NCI-H446 treated with DMSO at 0.1 percent for 48 hours (cell line): ENCODE measurements around the gene MAPKAP1.

Experiments
- DNase-seq: peaks from one replicate; lab custom pipeline; 2025; lab: John Stamatoyannopoulos, UW

The MAPKAP1 gene

DNA sequence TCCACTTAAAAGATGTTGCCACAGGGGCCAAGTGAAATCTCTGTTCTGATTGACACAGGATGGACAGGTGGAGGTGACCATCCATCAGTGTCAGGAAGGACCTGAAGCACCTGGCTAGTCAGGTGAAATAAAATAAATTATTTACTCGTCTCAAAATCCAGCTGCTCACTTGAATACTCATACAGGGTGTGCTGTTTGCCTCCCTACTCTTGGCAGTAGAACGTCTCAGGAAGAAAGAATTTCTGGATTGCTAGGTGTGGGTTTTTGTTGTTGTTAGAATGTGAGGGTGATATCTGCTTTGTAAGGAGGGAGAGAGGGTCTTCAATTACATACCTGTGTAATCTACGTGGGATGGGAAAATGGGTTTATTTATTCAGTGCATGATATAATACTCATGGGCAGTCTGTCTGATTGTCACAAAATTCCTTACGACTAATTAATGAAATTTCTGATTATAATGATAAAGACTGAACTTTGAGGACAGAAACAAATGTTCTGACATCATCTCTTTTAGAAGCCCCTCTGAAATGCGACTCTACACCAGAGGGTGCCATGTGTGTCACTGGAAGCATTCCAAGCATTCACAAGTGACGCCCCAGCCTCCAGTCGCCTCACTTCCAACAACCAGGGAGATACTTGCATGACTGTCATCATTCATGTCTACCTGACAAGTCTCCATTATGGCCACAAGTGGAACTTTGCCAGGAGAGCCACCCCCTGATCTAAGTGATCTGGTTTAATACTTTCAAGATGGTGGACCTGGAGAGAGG lies 227.0 kb downstream of the MAPKAP1 start:
- no peak for DNase-seq

DNA sequence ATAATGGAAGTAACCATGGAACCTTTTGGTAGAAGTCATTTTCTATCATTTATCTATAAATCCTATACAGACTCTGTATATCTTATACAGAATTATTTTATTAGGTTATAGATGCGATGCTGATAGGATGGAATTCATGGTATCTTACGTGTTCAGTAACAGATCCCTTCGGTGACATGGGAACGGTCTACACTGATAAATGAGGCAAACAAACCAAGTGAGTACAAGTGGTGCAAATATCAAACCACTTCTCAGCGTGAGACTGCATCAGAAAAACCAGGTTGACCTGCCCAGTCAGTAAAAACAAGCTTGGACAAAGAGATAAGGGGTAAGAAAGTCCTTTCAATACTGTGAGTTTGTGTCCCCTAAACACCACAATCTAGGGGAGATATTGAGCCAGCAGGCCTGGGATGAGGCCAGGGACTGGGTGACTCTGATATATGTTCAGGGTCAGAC lies 229.9 kb downstream of the MAPKAP1 start:
- DNase-seq: no peak

DNA sequence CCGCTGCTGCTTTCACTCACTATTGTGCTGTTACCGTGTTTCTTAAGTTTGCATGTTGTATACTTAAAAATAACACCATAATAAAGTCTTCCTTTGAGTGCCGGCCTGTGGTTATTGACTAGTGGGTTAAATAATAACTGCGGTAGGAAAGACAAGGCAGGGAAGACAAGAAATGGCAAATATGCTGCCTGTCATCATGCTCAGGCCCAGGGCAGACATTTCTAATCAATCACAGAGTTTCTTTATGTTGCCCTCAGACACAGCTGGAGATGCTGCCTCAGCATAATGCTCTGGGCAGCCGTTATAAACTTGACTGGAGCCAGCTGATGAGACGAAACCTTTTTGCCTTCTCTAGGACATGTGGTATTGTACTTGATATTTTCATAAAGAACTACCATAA lies 230.4 kb downstream of the MAPKAP1 start:
- DNase-seq: no peak

DNA sequence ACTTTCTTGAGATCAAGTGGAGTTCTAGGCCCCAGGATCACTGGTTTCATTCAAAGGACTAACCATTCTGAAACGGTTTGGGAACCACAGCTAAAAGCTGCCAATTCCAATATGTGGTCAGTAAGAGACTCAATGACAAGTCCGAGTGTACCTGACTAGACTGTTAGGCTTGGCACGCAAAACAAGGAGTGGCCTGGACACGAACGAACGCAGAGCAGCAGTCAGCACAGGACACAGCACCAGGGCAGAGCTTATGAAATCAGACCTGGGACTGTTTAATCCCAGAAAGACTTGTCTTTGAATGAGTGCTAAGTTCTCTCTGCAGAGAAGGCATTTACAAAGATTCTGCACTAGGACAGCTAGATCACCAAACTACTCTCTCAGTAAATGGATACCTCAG lies 231.6 kb downstream of the MAPKAP1 start:
- no peak for DNase-seq

DNA sequence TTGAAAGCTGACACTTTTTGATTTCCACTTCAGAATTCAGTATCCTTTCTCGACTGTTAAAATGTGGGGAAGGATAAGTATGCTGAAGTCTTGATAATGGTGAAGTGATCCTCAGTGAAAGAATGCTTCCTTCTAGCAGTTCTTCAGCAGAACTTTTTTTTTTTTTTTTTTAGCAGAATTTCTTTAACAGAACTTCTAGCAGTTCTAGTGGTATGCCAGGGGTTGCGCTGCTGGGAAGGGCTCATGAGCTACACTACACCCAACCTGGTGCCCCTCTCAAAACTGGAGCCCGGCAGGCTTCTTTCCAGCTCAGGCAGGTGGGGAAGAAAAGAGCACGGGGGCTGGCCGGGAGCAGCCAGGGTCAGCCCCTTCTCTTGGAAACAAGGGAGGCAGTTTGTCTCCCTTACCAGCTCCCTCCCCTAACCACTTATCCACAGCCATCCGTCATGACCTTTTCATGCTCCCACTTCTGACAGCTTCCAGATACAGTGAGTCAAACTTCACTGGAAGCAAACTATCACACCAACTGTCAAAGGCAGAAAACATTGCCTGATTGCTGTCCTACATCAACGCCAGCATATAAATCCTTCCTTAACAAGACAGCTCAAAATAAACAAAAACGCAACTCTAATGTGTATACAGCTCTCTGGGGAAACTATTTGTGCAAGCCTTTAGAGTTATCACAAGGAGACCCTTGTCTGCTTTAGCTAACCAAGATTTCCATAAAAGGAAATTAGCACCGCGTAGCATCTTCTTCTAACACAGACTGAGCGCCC lies 233.9 kb downstream of the MAPKAP1 start:
- DNase-seq: no peak

DNA sequence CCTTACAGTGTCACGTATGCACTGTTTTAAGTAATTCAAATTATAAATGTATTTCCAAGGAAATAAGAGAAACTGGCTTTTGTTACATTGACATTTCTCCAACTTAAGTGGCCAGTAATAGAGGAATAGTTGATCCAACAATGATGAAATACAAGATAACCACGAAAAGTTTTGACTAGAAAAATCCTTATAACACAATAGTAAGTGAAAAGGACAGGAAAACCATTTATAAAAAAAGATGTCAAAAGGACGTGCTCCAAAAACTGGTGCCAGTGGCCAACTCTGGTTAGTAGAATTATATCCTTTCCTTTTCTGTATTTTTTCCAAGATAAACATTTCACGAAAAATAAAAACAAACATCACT lies 234.5 kb downstream of the MAPKAP1 start:
- DNase-seq: no peak

DNA sequence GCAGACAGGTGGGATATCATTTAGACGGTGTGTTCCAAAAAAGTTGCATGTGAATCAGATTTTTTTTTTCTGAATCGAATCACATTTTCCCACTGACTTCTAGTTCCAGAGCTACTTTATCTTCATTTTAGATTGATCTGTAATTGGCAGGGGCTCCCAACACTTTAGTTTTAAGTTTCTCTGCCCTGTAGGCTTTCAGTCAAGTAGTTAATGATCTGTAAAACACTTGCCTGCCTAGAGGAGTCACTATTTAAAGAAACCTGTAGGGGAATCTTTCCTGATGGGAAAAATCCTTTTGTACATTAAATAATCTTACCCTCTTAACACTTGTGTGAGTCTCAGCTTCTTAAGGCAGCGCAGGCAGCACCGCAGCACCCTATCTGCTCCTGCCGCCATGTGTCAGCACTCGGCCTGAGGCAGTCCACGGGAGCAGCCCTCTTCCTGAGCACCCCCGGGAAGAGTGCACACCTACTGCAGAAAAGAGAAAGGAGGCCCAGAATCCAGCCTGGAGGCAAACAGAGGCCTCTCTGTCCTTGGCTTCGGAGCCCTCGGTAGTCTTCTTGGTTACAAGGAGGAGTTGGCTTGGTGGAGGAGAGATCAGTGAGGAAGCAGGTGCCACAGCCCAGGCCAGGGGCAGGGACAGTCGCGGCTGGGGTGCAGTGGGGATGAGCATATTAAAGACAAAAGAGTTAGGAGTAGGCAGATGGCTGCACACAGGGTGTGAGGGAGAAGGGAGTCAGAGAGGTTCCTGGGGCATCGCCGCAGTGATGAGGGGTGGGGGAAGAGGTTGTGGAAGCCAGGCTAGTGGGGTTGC lies 236.0 kb downstream of the MAPKAP1 start:
- DNase-seq: no peak

DNA sequence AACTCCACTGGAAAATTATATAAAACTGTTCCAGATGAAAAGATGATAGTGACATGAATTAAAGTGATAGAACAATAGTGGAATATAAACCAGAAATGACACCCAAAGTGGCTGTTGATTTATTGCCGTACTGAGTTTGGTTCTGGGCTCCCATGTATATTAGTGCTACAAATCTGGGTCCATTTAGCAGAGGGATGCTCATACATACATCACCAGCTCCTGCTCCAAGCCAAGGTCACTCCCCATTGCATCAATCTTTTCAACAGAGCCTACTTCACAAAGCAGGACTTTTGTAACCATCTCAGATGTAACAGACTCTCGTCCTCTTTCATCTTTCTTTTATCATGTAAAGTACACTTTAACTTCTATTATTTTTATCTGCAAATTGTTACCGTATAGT lies 236.8 kb downstream of the MAPKAP1 start:
- DNase-seq: no peak

DNA sequence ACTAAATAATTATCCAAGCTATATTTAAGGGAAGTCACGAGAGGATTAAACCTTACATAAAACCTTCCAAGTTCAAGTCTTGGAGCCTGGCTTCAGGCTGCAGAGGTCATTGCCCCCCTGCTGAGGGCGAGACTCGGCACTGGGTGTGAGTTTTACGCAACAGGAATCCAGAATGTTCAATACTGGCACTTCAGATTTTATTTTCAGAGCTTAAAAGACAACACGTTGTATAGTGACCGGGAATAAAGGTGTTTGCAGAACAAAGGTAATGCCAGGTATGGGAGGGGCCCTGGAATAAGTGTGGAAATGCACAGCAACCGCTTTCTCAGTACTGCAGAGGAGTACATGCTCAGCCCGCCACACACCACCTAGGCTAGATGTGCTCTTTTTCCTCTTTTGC lies 238.4 kb downstream of the MAPKAP1 start:
- DNase-seq: no peak

DNA sequence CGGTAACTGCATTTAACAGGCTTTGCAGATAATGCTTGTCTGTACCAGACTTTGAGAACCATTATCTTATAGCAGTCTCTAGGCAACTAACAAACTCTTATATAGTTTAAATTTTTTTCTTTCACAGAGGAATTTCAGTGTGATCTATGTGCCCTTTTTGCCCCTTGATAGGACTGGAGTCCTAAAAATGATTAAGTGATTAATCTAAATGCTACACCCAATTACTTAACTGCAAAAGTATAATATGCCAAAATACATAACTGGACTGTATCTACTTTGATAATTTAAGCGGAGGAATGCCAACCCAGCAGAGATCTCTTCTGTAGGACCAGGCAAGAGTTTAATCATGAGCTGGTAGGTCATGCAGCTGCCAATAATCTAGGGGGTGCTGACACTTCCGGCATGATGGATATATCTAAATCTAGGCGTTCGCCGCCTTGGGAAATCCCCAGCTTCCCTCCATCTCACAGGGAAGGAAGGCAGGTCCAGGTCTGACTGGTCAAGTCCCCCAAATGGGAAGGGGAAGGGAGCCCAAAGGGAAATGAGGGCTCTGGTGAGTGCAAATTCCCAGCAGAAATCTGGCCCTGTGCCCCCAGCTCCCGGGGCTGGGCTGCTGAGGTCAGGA lies 239.8 kb downstream of the MAPKAP1 start:
- DNase-seq: no peak

DNA sequence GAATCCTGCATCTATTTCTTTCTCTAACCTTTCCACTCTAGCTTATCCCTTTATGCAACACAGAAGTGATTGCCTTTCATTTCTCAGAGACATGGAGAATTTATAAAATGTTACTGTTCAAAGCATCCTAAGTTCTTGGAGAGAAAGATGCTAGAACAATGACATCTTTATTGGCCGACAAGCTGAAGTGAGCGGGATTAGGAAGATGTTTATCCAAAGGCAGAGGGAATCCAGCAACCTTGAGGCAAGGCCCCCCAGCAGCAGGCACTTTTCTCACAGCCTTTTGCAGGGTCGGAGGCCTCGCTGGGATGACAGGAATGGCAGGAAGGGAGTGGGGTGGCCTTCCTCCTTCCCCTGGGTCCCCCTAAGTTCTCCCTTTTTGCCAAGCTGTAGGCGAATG lies 240.6 kb downstream of the MAPKAP1 start:
- DNase-seq: no peak

DNA sequence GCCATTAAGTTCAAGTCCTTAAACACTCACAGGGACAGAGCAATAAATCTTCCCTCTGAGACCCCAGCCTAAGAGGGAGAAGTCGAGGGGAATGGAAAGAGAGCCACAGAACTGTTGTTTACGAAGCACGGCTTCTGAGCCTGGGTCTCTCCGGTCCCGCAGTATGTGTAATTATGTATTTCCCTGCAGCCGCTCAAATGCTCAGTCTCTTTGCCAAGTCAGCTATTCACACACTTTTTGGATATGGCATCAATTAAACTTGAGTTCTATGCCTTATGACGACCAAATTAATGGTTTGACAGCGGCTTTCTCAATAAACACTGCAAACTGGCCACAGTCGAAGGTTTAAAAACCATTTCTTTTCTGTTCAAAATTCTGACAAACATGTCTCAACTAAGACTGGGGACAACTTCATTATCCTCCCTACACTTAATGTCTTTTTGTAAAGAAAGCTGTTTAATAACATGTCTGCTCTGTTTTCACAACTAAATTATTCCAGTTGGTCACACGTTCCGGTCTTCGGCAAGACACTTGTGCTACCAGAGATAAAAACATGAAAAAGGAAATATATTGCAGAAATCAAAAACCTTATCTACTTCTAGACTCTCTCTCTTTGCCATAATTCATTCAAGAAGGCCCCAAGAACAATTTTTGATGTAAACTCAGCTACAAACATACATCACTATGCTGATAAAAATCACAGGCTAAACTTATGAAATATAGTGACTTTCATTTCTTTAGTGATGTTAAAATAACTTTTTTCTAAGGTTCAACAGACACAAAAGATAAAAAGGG lies 242.2 kb downstream of the MAPKAP1 start:
- no peak for DNase-seq

DNA sequence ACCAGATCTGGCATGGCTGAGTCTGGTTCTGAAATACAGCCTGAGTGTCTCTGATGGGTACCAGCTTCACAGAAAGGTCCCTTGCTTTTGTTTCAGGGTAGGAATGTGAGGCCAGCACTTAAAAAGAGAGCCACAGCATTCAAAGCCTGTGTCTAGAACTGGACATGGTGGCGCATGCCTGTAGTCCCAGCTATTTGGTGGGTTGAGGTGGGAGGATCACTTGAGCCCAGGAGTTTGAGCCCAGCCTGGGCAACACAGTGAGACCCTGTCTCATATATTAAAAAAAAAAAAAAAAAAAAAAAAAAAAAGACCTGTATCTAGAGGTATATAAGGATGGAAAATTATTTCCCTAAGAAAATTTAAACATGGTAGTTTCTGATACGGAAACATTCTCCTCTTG lies 243.1 kb downstream of the MAPKAP1 start:
- no peak for DNase-seq

DNA sequence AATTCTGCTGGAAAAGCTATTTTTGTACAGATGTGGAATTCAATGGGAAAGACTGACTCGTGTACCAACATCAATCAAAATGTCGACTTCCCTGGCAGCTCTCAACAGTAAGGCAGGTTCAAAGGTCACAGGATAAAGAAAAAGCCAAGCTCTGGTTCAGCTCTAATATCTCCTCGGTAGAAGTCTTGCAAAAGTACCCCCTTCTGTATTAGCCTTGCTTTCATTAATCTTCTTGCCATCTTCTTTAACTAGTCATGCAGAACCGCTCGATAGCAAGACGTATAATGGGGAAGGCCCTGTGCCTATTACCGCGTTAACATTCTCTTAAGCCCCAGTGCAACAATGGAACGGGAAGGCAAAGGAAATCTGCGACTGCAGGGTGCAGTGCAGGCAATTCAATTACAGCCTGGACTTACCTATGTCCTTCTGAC lies 244.1 kb downstream of the MAPKAP1 start:
- DNase-seq: no peak

DNA sequence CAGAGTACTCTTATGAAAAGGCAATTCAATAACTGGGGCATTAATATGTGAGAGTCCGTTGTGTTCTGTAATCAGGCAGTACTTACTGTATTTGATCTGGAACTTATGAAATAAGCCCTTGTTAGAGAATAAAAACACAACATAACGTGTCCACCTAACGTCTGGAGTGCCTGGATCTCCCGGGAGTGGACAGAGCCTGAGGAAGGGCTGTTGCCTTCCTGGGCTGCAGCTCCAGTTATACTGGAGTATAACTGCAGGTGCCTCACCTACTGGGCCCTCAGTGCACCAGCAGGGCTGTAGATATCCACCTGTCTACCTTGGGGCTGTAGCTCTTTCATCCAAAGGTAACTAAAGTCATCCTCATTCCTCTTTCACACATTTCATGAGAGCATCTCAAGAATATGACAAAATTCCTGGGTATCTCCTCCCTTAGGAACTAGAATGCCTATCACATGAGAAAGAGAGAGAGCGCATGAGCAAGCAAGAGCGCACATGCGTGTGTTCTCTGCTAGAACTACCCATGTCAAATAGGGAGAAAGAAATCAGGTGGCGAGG lies 245.3 kb downstream of the MAPKAP1 start:
- DNase-seq: no peak

DNA sequence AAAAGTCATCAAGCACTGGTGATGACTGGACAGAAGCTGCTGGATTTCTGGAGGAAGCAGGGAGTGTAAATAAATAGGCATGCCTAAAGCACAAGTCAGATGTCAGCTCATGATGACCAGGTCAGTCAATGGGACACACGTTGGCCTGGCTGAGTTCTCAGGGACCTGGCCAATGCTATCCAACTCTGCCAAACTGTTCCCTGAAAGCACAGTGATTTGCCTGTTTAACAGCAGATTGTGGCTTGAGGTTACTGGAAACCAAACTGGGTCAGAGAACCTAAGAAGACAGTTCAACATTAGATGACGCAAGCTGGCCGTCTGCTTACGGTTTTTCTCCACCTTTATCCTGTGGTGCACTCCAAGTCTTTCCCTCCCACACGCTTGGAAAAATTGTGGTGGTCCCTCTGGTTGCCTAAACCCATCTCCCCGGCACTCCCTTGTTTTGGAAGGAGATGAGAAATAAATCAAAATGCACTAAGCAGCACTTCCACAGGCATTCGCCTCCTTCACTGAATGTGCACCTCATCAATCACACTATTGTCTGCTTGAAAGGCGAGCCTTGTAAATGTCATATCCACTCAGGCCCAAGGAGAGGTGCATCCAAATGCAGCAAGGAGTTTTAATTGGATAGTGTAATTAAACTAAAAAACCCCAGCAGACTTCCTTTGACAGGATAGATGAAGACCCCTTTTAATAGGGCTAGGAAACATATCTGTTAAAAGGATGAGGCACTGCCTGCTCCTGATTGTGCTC lies 245.9 kb downstream of the MAPKAP1 start:
- DNase-seq: no peak

DNA sequence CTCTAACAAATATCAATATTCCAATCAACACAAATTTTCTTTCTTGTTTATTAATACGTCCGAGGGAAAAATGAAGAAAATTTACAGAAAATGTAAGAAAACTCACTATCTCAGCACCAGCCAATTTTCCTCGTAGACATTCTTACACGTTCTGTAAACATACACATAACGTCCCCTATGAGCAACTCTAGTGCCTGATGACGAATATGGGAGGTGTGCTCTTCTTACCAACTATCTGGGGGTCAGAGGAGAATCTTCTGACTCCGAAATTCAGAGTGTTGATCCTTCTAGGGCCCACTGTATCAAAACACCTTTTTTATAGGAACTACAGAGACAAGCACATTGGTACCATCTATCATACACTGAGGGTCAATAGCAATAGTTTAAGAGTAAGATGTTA lies 246.7 kb downstream of the MAPKAP1 start:
- DNase-seq: no peak

DNA sequence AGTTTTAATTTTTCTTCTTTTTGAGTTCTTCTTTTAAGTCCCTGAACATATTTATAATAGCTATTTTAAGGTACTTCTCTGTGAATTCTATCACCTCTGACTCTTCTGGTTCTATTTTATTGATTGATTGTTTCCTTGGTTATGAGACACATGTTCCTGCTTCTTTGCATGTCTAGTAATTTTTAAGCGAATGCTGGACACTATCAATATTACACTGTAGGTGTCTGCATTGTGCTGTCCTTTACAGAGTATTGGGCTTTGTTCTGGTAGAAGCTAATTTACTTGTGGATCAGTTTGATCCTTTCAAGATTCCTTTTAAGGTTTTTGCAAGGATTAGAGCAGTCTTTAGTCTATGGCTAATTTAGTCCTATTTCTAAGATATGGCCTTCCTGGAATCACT lies 249.7 kb downstream of the MAPKAP1 start:
- no peak for DNase-seq

DNA sequence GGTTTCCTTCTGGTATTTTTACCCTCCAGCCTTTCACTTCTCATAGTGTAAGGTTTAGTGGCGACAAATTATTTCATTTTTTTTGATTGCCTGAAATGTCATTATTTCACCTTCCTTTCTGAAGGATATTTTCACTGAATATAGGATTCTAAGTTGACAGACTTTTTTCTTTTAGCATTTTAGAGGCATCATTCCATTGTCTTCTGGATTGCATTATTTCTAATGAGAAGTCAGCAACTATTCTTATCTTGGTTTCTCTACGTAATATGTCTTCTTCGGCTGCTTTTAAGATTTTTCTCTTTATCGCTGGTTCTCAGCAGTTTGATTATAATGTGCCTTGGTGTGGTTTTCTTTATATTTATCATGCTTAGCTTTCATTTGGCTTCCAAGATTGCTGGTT lies 251.1 kb downstream of the MAPKAP1 start:
- DNase-seq: no peak

DNA sequence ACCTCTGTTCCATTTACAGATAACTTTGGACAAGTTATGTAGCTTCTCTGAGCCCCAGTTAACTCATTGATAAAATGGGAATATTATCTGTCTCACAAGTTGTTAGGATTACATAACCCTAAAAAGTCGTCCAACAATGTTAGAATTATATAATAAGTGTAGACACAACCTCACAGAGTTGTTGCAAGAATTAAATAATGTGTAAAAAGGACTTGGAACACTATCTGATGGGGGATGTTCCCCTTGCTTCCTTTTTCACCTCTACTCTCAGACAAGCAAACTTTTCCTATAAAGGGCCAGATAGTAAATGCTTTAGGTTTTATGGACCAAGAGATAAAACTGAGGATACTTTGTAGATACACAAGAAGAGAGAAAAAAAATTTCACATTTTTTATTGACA lies 251.9 kb downstream of the MAPKAP1 start:
- DNase-seq: no peak
